GM23248 (cell line): Measurements from ENCODE around the gene CHI3L2. TPM values are rescaled to one million over a fixed set of nuclear protein-coding genes. Genes with fewer than 3 reads are reported as not detected.

Source experiments
- DNase-seq: peaks from one replicate; pipeline ENCODE4 v3.0.0-alpha.2; 2015
- H2AFZ ChIP-seq: fragments of 200-600 bp; sonication (generic); 2 replicates; pipeline ENCODE4 v1.6.1; 2016; ENCODE audit warnings: antibody characterized with exemption
- H3F3A ChIP-seq: fragments of 200-600 bp; sonication (generic); 2 replicates; pipeline ENCODE4 v1.6.1; 2016; ENCODE audit warnings: mild to moderate bottlenecking, antibody characterized with exemption, mixed run types; ENCODE audit not compliant: insufficient read depth
- H3K27ac ChIP-seq: fragments of 200-600 bp; sonication (generic); 2 replicates; pipeline ENCODE4 v1.5.1; 2016; ENCODE audit warnings: mild to moderate bottlenecking
- H3K27me3 ChIP-seq: fragments of 200-600 bp; sonication (generic); replicated peaks from 2 replicates; pipeline ENCODE4 v1.6.1; 2016; ENCODE audit warnings: mild to moderate bottlenecking; ENCODE audit not compliant: insufficient read depth
- H3K36me3 ChIP-seq: fragments of 200-600 bp; sonication (generic); 2 replicates; pipeline ENCODE4 v1.6.1; 2016; ENCODE audit warnings: low read depth, mild to moderate bottlenecking
- H3K4me1 ChIP-seq: fragments of 200-600 bp; sonication (generic); 2 replicates; pipeline ENCODE4 v1.6.1; 2016; ENCODE audit warnings: mild to moderate bottlenecking; ENCODE audit not compliant: insufficient read depth
- H3K4me2 ChIP-seq: fragments of 200-600 bp; sonication (generic); one replicate; pipeline ENCODE4 v1.6.1; 2016; ENCODE audit warnings: mild to moderate bottlenecking; ENCODE audit not compliant: unreplicated experiment
- H3K4me3 ChIP-seq: fragments of 200-600 bp; sonication (generic); 2 replicates; pipeline ENCODE4 v1.5.1; 2016; ENCODE audit warnings: mild to moderate bottlenecking
- H3K79me2 ChIP-seq: fragments of 200-600 bp; sonication (generic); 2 replicates; pipeline ENCODE4 v1.6.1; 2016; ENCODE audit warnings: mild to moderate bottlenecking; ENCODE audit not compliant: insufficient read depth
- H3K9ac ChIP-seq: fragments of 200-600 bp; sonication (generic); 2 replicates; pipeline ENCODE4 v1.6.1; 2016; ENCODE audit warnings: mild to moderate bottlenecking
- H3K9me2 ChIP-seq: fragments of 200-600 bp; sonication (generic); 2 replicates; pipeline ENCODE4 v1.6.1; 2016; ENCODE audit warnings: mixed run types, mild to moderate bottlenecking, moderate library complexity; ENCODE audit not compliant: insufficient read depth
- H3K9me3 ChIP-seq: fragments of 200-600 bp; sonication (generic); one replicate; pipeline ENCODE4 v1.6.1; 2017; ENCODE audit warnings: low read depth
- H4K20me1 ChIP-seq: fragments of 200-600 bp; sonication (generic); 2 replicates; pipeline ENCODE4 v1.6.0; 2016; ENCODE audit not compliant: insufficient read depth
- EZH2 ChIP-seq: fragments of 200-600 bp; sonication (generic); IDR thresholded peaks from 2 replicates; pipeline ENCODE4 v1.6.1; 2018; ENCODE audit warnings: antibody characterized with exemption, mild to moderate bottlenecking; ENCODE audit not compliant: insufficient read depth, poor library complexity, severe bottlenecking
- EZH2phosphoT487 ChIP-seq: fragments of 200-600 bp; sonication (generic); IDR thresholded peaks from 2 replicates; pipeline ENCODE4 v1.6.1; 2018; ENCODE audit warnings: antibody characterized with exemption, moderate library complexity, mild to moderate bottlenecking, low read depth; ENCODE audit not compliant: insufficient read depth
- WGBS, 2 experiments: methylation state at CpG; one replicate each; pipeline ENCODE4 v1.1.6; 2015 to 2017; ENCODE audit warnings: low lambda C conversion rate in 2 of 2, low coverage in 1 of 2; ENCODE audit errors: missing lambda C conversion rate in 2 of 2; 5-methylcytosine and 5-hydroxymethylcytosine counted together
- in situ Hi-C: fragments of 300-500 bp; cut with MboI; formaldehyde crosslinking; loops from 2 replicates; pipeline ENCODE4 v1.15.0; 2020
- polyA plus RNA-seq: library from polyadenylated mRNA; unstranded; fragments of >200 nt; fragmentation: Nextera tagmentation; extraction: Ambion mirVana; gene quantifications from 2 replicates; pipeline ENCODE4 v1.2.1, GENCODE V29; 2016
- total RNA-seq: library from RNA; depleted of rRNA; stranded (reverse); fragments of >200 nt; shearing (Covaris generic); gene quantifications from 2 replicates; pipeline ENCODE4 v1.2.3, GENCODE V29; 2014

CHI3L2 gene
- total and polyA plus RNA-seq, 2 experiments from 2014 or later = 0.55 TPM; not detected in 1

- Histone ChIP-seq H3F3A (no peaks in the 10 kb centered on the region), H3K9me2 (no peaks in the 10 kb centered on the region), H4K20me1 (no peaks in the 10 kb centered on the region), H3K4me1 (no peaks in the 10 kb centered on the region), H3K4me3 (no peak overlapping the region), H3K27me3 (peaks cover 14% of the 10 kb centered on the region), H3K79me2 (no peaks in the 10 kb centered on the region), H3K9ac (no peak overlapping the region), H2AFZ (no peak overlapping the region), H3K9me3 (no peaks in the 10 kb centered on the region), H3K27ac (no peak overlapping the region), H3K36me3 (no peaks in the 10 kb centered on the region), H3K4me2 (no peak overlapping the region)
- in situ Hi-C loops = no loop called here
- TF ChIP-seq EZH2phosphoT487 (no peak), EZH2 (no peak)
- 53 to 54% methylated on average over 8 of the region's 8 CpGs for WGBS, 2 experiments
- DNase-seq = no peak
These were observed 29.6 kb downstream of the CHI3L2 start for GRCh38 chr1:111256988-111257658.

DNA sequence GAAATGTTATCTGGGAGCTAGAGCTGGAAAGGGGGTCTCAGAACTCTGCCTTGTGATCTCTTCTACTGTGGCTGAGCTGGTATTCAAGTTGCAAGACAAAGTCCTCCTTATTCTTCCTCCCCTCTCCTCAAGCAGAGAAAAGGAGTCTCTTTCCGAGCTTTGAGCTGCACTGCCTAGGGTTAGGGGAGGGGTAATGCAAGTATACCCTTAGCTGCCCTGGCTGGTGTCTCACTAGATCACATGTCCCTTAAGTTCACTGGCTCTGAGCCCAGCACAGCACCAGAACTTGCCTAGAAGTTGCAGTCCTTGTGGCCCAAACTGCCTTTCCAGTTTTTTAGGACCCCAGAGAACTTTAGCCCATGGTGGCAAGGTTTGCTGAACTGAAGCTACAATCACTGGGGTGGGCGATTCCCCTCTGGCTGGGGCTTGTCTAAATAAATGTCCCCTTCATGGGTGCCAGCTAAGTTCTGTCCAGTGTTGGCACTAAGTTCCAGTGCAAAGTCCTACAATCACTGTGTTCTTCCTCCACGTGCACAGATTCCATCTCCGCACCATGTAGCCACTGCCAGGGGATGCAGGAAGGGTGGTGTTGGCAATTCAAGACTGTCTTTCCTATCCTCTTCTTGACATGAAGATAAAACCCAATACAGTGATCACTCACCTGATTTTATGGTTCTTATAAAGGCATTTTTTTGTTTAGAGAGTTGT is 40.4 kb downstream of the CHI3L2 start:
- Histone ChIP-seq H3K36me3 (no peaks in the 10 kb centered on the region), H2AFZ (no peak overlapping the region), H3K79me2 (no peaks in the 10 kb centered on the region), H3K27me3 (peaks cover 43% of the 10 kb centered on the region), H3K27ac (no peak overlapping the region), H4K20me1 (no peaks in the 10 kb centered on the region), H3K4me1 (no peaks in the 10 kb centered on the region), H3F3A (no peaks in the 10 kb centered on the region), H3K9me2 (no peaks in the 10 kb centered on the region), H3K9me3 (no peaks in the 10 kb centered on the region), H3K4me2 (no peak overlapping the region), H3K9ac (no peak overlapping the region), H3K4me3 (no peak overlapping the region)
- 42 to 47% methylated on average over 4 of the region's 4 CpGs for WGBS, 2 experiments
- in situ Hi-C loops = no loop called here
- TF ChIP-seq EZH2phosphoT487 (no peak), EZH2 (no peak)
- DNase-seq = no peak

DNA sequence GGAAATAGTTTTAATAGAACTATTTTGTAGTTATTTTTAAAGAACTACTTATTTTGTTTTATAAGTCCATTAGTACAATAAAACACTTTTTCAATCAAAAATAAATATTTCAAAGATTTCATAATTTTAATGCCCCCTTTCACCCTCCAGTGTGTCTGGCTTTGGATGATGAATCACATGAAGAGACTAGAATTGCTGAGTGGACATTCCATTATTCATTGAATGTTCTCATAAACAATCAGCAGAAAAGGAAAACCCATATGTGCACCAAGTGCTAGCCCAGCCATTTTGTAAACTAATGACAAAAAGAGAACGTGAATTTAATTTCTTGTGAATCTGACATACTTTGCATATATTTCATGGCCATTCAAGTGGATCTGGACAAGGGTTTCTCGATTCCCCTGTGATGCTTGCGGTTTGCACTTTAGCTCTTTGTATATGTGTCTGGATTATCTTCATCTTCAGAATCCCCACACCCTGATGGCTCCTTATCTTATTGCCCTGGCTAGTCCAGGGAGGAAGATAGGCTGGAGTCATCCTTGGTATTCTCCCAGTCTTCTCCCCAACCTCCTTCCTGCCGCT is 42.4 kb downstream of the CHI3L2 start:
- Histone ChIP-seq H2AFZ (no peak overlapping the region), H3K4me2 (no peak overlapping the region), H3K27me3 (peaks cover 43% of the 10 kb centered on the region), H3K9me3 (no peaks in the 10 kb centered on the region), H3K9me2 (no peaks in the 10 kb centered on the region), H3K36me3 (no peaks in the 10 kb centered on the region), H3K4me1 (peaks cover 9% of the 10 kb centered on the region; the same call in 1 of the 2 replicates), H3K27ac (no peak overlapping the region), H3F3A (peaks cover 9% of the 10 kb centered on the region), H4K20me1 (no peaks in the 10 kb centered on the region), H3K9ac (no peak overlapping the region), H3K79me2 (no peaks in the 10 kb centered on the region), H3K4me3 (no peak overlapping the region)
- no peak for DNase-seq
- in situ Hi-C loops = no loop called here
- TF ChIP-seq EZH2 (no peak), EZH2phosphoT487 (no peak)
- 75 to 83% methylated on average over 4 of the region's 4 CpGs for WGBS, 2 experiments

- Histone ChIP-seq H3F3A (peaks cover 16% of the 10 kb centered on the region), H3K79me2 (no peaks in the 10 kb centered on the region), H3K4me1 (peaks cover 15% of the 10 kb centered on the region; the same call in 1 of the 2 replicates), H3K9ac (no peak overlapping the region), H3K27ac (no peak overlapping the region), H3K27me3 (peaks cover 38% of the 10 kb centered on the region), H4K20me1 (no peaks in the 10 kb centered on the region), H3K9me3 (no peaks in the 10 kb centered on the region), H3K4me3 (no peak overlapping the region), H3K9me2 (no peaks in the 10 kb centered on the region), H3K4me2 (no peak overlapping the region), H2AFZ (no peak overlapping the region), H3K36me3 (no peaks in the 10 kb centered on the region)
- TF ChIP-seq EZH2 (peak; percentile 76), EZH2phosphoT487 (peak; percentile 53; the same call in 1 of the 2 replicates)
- 5 to 13% methylated on average over 30 to 36 of the region's 40 CpGs for WGBS, 2 experiments
- DNase-seq = no peak
- in situ Hi-C loops = no loop called here
These were observed 43.4 kb downstream of the CHI3L2 start for GRCh38 chr1:111270771-111271463.
